ENCODE measurements around the gene ELL.

DNA sequence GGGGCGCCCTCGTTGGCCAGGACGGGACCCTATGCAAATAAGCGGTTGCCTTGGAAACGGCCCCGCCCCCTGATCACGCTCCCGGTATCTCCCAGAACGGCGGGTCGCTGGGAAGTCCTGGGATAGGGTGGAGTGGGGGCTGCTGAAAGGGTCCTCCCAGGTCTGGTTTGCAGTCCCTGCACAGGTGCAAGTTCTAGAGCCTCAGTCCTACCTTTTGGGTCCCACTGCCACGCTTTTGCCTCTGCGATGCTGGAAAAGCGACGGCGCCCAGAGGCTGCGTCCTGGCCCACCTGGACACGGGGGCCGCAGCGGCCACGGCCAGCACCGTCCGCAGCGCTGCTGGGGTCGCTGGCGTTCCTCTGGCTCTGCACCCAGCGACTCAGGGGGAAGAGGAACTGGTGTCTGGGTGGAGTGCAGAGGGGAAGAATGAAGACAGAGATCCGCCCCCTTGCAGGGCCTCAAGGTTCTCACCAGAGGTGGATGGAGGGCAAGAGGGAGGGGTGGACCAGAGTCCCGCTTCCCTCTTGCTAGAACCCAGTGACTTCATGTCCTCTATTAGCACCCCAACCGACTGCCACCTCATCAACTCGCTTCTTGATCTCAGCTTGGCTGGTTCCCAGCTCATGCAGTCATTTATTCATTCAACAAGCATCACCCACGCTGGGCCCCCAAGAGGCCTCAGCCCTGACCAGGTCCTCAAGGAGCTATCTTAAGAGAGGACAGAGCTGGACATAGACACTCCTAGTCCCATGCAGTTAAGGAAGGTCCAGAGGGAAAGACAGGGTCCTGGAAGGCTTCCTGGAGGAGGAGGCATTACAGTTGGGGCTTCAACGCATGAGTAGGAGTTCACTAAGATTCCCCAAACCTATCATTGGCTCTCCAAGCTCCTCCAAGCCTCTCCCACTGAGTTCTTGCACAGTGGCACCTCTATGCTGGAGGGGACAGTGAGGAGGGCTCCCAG, 124.3 kb downstream of the ELL start, which contains the start of gene LRRC25:
- TF ChIP-seq, protein P1, sequence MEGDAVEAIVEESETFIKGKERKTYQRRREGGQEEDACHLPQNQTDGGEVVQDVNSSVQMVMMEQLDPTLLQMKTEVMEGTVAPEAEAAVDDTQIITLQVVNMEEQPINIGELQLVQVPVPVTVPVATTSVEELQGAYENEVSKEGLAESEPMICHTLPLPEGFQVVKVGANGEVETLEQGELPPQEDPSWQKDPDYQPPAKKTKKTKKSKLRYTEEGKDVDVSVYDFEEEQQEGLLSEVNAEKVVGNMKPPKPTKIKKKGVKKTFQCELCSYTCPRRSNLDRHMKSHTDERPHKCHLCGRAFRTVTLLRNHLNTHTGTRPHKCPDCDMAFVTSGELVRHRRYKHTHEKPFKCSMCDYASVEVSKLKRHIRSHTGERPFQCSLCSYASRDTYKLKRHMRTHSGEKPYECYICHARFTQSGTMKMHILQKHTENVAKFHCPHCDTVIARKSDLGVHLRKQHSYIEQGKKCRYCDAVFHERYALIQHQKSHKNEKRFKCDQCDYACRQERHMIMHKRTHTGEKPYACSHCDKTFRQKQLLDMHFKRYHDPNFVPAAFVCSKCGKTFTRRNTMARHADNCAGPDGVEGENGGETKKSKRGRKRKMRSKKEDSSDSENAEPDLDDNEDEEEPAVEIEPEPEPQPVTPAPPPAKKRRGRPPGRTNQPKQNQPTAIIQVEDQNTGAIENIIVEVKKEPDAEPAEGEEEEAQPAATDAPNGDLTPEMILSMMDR (IDR thresholded peaks at IDR 0.05 in 2 of 3, conservative IDR thresholded peaks at IDR 0.05 in 1 of 3; ENCODE audit: insufficient read depth in 2 of 3, low read depth in 1 of 3, low read length in 3 of 3), result no peak
- TF ChIP-seq ARID2 (IDR thresholded peaks at IDR 0.05), result no peak
- TF ChIP-seq LARP7 (IDR thresholded peaks at IDR 0.05), result no peak
- no peak for TF ChIP-seq GATA2 (CRISPR knock-in tag; IDR thresholded peaks at IDR 0.05)
- no peak for TF ChIP-seq ZNF75A (CRISPR knock-in tag; IDR thresholded peaks at IDR 0.05)
- no peak for TF ChIP-seq HMG20A (CRISPR knock-in tag; conservative IDR thresholded peaks at IDR 0.05)
- no peak for TF ChIP-seq KDM2B (CRISPR knock-in tag; IDR thresholded peaks at IDR 0.05)
